KBM-7 (cell line): ENCODE results near the gene MCTP1.

Experiments used
- DNase-seq: peaks from one replicate; pipeline ENCODE4 v3.0.0-alpha.2; 2015
- in situ Hi-C: fragments of 300-500 bp; cut with MboI; formaldehyde crosslinking; loops from 2 replicates; pipeline ENCODE4 v1.14.3; 2020; ENCODE audit warnings: low sequenced_read_pairs, low pct_unique_long_range_greater_than_20kb, mixed read lengths

The MCTP1 gene

DNA sequence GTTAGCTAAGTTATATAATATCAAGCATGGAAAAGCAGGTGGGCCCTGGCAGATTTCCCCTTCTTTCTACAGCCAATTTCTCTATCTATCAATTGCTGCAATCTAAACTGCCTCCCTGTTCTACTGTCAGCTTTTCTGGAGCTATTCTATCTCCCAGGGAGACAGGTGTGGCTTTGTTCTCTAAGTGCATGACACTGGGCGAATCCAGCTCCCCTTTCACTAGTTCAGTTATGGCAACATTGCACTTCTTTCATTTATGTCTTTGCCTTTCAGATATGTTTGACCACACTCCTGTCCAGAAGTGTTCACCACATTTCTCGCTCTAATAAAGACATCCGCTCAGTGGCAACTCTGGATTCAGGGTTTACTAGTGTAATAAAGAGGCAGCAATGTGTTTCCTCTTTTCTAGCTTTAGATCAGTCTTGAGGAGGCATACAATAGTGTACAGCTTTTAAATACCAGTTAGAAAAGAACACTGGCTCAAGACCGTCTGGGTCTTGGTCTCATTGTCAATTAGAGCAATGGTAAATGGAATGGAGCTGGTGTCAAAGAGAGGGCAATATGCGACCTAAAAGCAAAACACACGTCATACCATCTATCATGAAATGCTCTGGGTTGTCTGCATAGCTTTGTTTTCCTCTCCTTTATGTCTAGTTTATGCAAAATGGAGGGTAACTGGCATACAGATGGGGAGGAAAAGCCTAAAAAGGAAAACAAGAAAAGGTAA is 469.4 kb downstream of the MCTP1 start:
- DNase-seq: no peak

DNA sequence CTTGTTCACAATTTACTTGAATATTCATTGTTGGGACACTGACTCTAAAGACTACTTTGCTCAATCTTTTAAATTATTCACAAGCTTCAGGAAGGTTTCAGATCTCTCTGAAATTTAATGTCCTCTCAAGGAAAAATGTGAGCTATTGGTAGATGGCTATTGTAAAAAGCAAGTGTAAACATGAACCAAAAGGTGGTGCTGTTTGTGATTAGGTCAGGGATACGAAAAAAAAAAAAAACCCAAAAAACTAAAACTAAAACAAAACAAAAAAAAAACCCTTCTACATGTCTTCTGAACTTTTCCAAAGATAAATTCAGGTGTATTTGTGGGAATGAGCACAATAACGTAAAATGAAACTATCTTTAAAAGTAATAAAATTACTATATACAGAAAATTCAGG is 472.7 kb downstream of the MCTP1 start:
- DNase-seq: no peak
- in situ Hi-C loops: no loop called here

More for the DNA sequence above, 469.4 kb downstream of the MCTP1 start:
- in situ Hi-C loops: no loop called here

DNA sequence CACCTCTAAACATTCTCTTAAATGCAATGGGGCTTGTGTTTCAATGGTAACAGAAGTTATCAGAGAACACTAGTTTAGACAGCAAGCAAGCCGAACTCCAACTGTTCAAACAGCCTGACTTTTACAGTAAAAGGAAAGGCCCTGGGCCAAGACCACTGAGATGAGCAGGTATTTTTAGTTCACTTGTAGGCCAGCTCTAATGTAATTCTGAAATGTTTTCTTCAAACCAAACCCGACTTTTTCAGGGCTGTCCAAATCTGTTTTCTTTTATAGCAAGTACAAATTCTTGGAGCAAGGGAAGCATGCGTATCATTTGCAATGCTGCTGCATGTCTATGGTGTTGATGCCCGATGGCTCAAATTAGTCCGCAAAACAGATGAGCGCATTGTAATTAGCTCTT is 473.6 kb downstream of the MCTP1 start:
- DNase-seq: no peak
- in situ Hi-C loops: no loop called here

DNA sequence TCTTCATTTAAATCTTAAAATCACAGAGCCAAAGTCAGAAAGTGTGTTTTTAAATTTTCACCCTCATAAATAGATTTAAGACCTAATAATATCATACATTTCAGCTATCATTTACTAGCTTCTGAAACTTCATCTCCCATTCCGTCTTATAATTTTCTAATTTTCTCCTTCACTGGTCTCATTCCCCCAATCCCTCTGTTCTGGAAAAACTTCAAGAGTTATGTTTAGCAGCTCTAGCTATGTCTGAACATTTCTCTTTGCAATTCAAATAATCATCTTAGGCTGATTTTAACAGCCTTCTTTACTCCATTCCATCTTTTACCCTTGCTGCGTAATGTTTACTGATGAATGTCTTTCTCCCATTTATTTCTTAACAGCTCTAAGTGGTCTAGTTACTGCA is 474.0 kb downstream of the MCTP1 start:
- no peak for DNase-seq
- in situ Hi-C loops: no loop called here

DNA sequence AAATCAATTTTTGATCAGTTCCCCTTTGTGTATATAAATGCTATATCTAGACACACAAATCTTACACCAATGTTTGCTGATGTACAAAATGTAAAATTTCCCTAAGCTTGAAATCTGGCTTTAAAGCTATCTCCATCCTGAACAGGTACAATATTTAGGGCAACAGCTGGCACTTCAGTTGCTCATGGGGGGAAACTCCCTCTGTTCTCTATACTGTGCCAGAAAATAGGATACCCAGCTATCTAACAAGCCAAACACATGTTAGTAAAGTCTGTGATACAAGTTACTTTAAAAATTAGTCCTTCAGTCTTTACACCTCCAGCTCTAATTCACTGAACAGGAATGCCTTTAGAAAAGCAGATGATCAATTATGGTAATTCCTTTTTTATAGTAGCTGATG is 474.6 kb downstream of the MCTP1 start:
- in situ Hi-C loops: no loop called here
- DNase-seq: no peak

DNA sequence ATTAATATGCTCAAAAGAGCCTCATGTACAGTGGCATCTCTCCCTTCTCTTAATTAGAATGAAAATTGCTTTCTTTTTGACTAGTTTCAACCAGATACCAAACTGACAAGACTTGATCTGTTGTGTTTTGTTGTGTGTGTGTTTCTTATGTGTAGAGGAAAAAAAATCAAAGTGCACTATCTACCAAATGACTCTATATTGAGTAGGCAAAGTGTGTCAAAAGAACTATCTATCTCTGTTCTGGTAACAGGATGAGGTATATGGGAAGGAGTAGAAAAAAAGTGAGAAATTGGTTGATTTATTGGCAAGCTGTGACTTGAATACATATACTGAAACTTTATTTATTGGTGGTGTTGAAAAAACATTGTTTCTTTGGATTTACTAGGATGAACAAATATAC is 476.4 kb downstream of the MCTP1 start:
- in situ Hi-C loops: no loop called here
- DNase-seq: no peak

DNA sequence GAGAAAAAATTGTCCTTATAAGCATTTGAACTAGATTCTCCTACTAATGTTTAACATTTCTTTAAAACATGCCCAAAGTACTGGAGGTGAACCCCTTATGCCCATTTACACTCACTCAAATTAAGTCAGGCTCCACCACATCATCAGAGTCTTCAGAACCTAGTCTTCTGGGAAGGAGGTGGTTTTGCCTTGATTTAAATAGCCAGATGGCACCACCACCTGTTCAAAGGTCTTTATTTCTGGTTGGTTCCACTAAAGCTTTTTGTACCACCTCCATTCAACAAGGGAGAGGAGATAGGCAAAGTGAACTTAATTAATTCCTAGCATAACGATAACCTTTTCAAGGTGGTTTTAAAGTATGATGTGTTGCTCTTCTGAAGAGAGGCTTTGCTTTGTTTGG is 476.9 kb downstream of the MCTP1 start:
- in situ Hi-C loops: no loop called here
- no peak for DNase-seq

DNA sequence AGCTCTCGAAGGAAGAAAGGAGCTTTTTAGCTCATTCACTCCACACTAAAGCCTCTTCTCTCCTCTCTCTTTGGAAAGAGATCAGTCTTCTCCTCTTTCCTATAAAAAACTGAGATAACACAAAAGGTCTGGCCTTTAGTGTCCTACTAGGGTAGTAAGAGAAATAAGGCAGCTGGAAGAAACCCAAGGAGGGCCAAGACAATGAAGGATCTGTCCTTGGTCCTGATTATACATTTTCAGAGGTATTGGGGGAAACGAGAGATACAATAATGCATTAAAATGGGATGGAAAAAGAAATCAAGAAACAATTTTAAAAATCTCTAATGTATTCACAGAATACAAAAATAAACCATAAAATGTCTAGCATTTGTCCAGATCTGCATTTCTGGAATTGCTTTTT is 482.4 kb downstream of the MCTP1 start:
- in situ Hi-C loops: no loop called here
- peak; percentile 40 for DNase-seq

DNA sequence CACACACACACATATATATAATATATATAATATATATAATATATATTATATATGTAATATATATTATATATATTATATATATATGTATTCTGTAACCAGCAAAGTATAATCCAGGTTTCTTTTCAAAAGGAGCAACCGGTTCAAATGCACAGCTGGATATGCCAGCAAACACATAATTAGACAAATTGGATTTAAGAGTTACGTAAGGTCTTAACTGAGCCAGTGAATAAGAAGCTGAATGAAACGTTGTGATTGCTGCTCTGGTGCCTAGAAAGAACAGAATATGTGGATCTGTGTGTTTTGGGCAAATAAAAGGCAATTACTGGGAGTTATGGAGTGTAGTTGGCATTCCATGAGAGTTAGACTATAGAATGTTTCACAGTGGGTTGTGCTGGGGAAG is 488.3 kb downstream of the MCTP1 start:
- in situ Hi-C loops: no loop called here
- DNase-seq: no peak

DNA sequence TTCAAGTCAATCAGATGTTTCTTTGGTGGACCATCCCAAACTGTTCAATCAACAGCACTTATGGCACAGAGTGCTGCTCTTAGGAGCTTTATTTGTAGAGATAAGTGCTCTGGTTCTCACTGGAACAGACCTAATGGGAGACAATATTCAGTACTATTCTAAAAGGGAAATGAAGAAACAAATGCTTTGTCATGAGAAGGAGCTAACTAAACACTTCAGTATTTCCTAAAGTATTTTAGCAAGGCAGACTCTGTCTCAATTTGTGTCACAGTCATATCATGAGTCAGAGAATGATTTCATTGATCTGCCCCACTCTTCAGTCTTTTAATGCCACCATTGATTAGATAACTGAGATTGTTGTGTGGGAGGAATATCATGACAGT is 491.1 kb downstream of the MCTP1 start:
- no peak for DNase-seq
- in situ Hi-C loops: no loop called here

DNA sequence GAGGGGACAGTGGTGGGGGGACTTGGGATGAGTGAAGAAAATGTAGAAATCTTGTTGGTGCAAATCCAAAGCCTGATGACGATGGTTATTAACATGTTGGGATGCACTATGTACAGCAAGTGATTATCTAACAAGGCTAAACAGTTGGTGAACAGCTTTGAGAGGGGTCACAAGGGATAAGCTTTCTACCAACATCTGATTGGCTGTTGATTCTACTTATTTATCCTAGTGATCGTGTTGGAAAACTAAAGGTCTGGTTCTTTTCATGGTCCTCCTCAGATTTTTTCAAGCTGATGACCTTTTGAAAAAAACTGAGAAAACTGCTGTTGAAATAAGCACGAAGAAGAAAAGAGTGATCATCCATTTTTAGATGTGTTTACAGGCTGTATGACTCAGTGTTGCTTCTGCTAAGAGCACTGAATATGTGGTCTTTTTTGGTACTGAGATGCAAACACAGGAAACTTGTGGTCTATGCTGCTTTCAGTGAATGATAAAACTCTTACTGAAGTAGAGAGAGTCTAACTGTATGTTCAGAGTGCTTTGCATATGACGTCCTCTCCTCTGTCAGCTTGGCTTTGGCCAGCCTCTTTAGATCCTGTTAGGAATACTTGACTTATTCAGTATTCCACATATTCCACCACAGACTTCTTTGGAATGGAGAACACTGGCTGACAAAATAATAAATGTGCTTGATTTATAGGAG is 491.6 kb downstream of the MCTP1 start:
- DNase-seq: peak; percentile 36
- in situ Hi-C loops: no loop called here

DNA sequence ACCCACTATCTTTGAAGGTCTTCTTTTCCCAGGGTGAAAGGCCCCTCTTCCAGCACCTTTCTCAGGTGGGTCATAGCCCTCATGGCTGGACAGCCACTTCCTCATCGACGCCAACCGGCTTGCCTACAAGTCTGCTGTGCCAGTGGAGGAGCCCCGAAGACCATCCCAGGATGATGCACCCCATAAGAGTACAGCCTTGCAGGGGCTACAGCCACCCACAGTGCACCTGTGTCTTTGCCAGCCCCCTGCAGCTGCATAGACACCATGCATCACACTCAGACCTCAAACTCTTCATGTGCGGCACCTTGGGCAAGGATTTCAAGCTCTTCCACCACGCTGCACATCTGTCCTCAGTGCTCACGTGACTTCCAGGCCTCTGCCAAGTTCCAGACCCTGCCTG is 493.1 kb downstream of the MCTP1 start:
- DNase-seq: no peak
- in situ Hi-C loops: no loop called here

DNA sequence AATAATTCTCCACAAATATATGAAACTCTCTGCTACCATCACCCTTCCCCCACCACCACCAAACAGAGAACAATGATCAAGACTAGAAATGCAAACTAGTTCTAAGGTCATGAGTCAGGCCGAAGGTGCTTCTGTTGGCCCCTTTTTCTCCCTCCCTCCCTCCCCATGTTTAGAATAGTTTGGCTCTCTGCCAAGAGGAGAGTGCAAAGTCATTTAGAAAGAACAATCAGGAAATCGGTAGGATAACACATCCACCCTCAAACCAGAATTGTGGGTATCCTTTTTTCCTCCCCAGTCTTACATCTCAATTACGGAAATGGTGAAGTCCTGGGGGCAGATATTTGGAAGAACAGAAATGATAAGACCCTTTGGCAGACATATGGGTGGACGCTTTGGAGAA is 496.4 kb downstream of the MCTP1 start:
- no peak for DNase-seq

DNA sequence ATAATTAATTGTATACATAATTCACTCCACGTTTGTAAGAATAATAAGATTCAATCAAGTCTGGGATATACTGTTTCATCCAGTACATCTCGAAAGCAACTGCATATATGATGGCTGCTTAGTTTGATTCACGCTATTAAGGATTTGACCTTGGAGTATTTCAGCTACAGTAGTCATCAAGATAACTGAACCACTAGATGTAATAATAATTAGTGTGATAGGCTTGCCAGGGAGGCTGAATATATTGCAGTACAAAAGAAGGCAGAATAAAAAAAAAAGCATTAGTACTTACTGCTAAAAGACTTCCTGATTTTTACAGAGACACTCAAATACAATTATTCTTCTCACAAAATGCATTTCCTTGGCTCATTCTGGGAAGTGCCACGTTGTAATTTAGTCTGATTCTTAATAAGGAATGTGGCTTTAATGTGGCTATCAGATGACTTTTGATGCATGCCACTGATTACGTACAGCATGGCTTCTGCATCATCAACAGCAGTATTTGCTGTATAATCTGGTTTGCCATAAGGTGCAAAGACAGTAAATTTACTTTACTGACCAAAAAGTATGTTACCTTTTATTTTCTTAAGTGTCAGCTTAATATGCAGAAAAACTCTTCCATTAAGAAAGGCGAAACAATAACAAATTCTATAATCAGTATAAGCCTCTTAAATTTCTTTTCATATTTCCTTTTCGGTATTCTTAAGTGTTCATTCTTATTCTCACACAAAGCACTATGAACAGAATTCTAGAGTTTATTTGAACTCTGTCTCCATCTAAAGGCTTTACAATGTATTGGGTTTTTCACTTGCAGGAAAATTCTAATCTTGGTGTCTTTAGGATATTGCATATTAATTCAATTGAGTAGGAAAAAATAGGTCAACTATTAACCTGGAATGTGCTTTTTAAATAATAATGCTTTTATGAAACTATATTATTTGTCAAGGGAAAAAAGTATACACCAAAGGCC is 500.1 kb downstream of the MCTP1 start:
- DNase-seq: peak; percentile 25
- in situ Hi-C loops: no loop called here

More for the DNA sequence above, 496.4 kb downstream of the MCTP1 start:
- in situ Hi-C loops: no loop called here

DNA sequence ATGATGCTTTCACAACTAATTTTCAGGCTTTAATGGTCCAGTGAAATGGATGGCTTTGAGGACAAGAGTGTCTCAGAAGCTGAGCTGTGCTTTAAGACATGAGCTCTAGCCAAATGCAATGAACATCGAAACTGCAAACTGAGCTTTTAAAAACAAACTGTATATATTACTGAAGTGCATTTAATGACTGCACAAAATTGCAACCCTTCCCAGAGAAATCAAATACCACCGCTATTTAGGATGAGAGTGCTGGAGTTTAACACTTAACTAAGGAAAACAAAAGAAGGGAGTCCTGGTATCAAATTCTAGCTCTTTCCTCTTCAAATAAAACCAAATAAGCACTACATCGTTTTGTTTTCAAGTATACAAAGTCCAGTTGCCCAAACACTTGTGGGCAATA is 502.5 kb downstream of the MCTP1 start:
- in situ Hi-C loops: no loop called here
- DNase-seq: no peak

DNA sequence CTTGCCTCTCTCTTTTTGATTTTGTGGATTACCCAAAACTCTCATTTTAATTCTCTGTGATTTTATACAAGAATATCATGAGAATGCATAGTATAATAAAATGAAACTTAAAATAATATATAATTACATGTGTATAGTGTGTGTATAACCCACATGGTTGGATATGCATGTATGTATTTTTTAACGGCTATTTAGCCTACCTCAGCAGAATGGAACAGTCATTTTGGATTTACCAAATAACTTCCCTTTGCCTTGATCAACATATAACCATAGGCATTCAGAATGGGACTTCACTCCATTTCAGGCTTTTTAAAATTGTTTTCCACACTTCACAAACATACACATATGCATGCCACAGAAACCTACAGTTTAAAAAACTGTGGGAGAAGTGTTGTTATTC is 505.2 kb downstream of the MCTP1 start:
- in situ Hi-C loops: no loop called here

DNA sequence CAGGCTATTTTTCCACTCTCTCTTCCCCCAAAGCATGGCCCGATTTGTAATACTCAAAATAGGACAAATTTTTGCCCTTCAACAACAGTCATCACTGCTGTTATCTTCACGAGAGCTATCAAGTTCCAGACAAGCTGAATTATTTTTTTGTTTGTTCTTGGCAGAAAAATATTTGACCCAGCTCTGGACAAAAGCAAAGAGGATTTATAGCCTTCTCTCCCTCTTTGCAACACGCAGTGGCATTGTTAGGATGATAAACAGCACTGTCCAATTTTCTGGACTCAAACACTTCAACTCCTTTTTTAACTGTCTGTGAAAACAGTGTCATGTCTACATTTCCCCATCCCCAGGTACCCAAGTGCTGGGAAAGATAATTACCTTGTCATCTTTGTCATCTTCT is 506.2 kb downstream of the MCTP1 start:
- no peak for DNase-seq
- in situ Hi-C loops: no loop called here

More for the DNA sequence above, 505.2 kb downstream of the MCTP1 start:
- no peak for DNase-seq

DNA sequence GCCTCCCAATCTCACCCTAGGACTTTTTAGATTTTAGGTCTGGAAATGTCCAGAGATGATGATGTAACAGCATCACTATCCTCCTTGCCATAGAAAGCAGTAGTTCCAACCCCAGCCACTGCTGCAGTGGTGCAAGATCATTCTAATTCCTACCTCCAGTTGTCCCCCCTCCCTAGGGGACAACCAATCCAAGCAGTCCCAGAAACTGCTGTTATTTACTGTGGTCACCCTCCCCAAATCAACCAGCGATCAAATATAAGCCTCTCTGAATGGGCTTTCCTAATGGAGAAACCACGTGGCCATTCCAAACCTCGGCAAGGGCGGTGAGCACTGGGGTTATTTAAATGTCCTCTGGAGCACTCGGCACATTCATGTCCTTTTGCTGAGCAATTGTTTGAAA is 506.6 kb downstream of the MCTP1 start:
- in situ Hi-C loops: no loop called here
- no peak for DNase-seq

DNA sequence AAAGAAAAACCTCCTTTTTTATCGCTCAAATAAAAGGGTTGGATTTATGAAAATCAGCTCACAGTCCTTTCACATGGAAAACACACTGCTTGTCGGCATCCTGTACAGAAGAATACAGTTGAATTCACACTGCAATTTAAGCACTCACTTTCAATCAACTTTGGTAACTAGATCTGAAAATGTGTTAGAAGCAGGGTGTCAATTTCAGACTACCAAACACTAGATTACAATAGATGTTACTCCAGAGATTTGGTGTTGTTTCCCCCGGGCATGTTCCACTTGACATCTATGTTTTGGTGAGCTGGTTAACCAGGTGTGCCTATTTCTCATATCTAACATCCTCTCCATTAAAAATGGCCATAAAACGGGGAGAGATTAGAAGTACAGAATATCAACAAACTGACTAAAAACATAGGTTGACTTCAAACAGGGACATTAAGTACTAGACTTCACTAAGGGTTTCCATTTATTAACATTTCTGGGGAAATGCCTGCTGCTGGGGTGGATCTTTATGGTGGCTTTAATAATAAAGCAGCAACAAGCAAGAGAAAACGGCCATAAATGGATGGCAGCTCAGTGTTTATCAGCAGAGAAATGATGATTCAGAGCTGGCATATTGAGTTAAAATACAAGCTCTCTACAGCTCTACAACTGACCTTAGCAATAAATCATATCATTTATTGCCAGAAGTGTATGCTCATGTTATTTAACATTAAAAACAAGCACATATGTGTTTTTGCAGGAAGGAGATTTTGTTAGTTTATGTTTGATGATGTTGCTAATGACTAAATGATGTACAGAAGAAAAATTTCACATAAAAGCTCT is 507.6 kb downstream of the MCTP1 start:
- DNase-seq: no peak
- in situ Hi-C loops: no loop called here
